OCI-LY7 (cell line): ENCODE data around the gene SLFN14. TPM values are rescaled to one million over a fixed set of nuclear protein-coding genes. Genes with fewer than 3 reads are reported as not detected.
"Not testable (repeated sequence)": the region's sequence is repeated elsewhere in the genome, so short reads cannot be mapped to it uniquely, and the experiment has no call there.

Experiments
- BruUV-seq: library from RNA; stranded (reverse); fragments of 400-500 nt; replicated peaks from 2 replicates; lab custom pipeline; 2021; lab: Mats Ljungman, UMichigan
- CTCF ChIA-PET: fragments of 300-600 bp; sonication (Branson Sonifier 250); formaldehyde crosslinking; loops from one replicate; lab custom pipeline; 2022; ENCODE audit warnings: antibody characterized with exemption; ENCODE audit not compliant: unreplicated experiment; lab: Charles Lee
- POLR2A ChIA-PET: fragments of 300-600 bp; sonication (Branson Sonifier 250); formaldehyde crosslinking; loops from one replicate; lab custom pipeline; 2022; ENCODE audit warnings: antibody characterized with exemption; lab: Charles Lee
- DNase-seq: peaks from one replicate; pipeline ENCODE4 v3.0.0-alpha.2; 2015; ENCODE audit warnings: low spot score
- H2AFZ ChIP-seq: fragments of 200-600 bp; sonication (generic), shearing (Covaris generic); 2 replicates; pipeline ENCODE4 v1.6.1; 2014; ENCODE audit warnings: mild to moderate bottlenecking, antibody characterized with exemption, low read length, moderate library complexity
- H3K27ac ChIP-seq: fragments of 200-600 bp; sonication (generic); 2 replicates; pipeline ENCODE4 v1.5.1; 2014; ENCODE audit warnings: mixed run types, low read depth, mild to moderate bottlenecking, moderate library complexity, low read length, inconsistent platforms; ENCODE audit not compliant: poor library complexity, severe bottlenecking
- H3K36me3 ChIP-seq: fragments of 200-600 bp; sonication (generic); 2 replicates; pipeline ENCODE4 v1.6.1; 2014; ENCODE audit warnings: mild to moderate bottlenecking, antibody characterized with exemption, low read length, moderate library complexity, mixed read lengths; ENCODE audit not compliant: insufficient read depth
- H3K4me1 ChIP-seq: fragments of 200-600 bp; sonication (generic); 2 replicates; pipeline ENCODE4 v1.5.1; 2014; ENCODE audit warnings: mild to moderate bottlenecking, low read length; ENCODE audit not compliant: insufficient read depth, poor library complexity, severe bottlenecking
- H3K4me2 ChIP-seq: fragments of 200-600 bp; sonication (generic); 2 replicates; pipeline ENCODE4 v1.6.1; 2014; ENCODE audit warnings: mild to moderate bottlenecking, low read length
- H3K4me3 ChIP-seq: fragments of 200-600 bp; sonication (generic); 2 replicates; pipeline ENCODE4 v1.5.1; 2014; ENCODE audit warnings: mild to moderate bottlenecking, low read depth, low read length; ENCODE audit not compliant: poor library complexity, severe bottlenecking
- H3K79me2 ChIP-seq: fragments of 200-600 bp; sonication (generic); 2 replicates; pipeline ENCODE4 v1.6.1; 2016; ENCODE audit warnings: low read depth, mild to moderate bottlenecking, low read length, moderate library complexity, mixed read lengths; ENCODE audit not compliant: insufficient read depth
- H3K9me2 ChIP-seq: fragments of 200-600 bp; sonication (generic); 2 replicates; pipeline ENCODE4 v1.6.1; 2016; ENCODE audit warnings: mild to moderate bottlenecking, low read length, mixed read lengths; ENCODE audit not compliant: insufficient read depth
- H3K9me3 ChIP-seq: fragments of 200-600 bp; sonication (generic); 2 replicates; pipeline ENCODE4 v1.6.1; 2014; ENCODE audit warnings: mild to moderate bottlenecking, mixed run types, low read length, mixed read lengths
- H4K20me1 ChIP-seq: fragments of 200-600 bp; sonication (generic); 2 replicates; pipeline ENCODE4 v1.6.1; 2014; ENCODE audit warnings: mild to moderate bottlenecking, antibody characterized with exemption, low read length, moderate library complexity, mixed read lengths; ENCODE audit not compliant: insufficient read depth
- EZH2phosphoT487 ChIP-seq: fragments of 200-600 bp; sonication (generic); IDR thresholded peaks from 2 replicates; pipeline ENCODE4 v1.6.1; 2018; ENCODE audit warnings: low read depth, borderline replicate concordance, mild to moderate bottlenecking, mixed run types, antibody characterized with exemption, low read length, moderate library complexity, mixed read lengths
- intact Hi-C: fragments of 100-400 bp; cut with micrococcal nuclease; formaldehyde crosslinking; loops from one replicate; pipeline ENCODE4 v1.10.0; 2022; ENCODE audit not compliant: unreplicated experiment
- total RNA-seq, 2 experiments: library from RNA; depleted of rRNA in 1 of 2; stranded (reverse); fragments of >200 nt in 1 of 2; shearing (Covaris generic) in 1 of 2; gene quantifications; 2 replicates each; pipeline ENCODE4 v1.2.3, GENCODE V29; 2014 to 2022
- TF ChIP-seq, protein P1 (sequence below): fragments of 200-600 bp; sonication (generic); conservative IDR thresholded peaks from 2 replicates; pipeline ENCODE4 v1.5.1; 2014; ENCODE audit warnings: mild to moderate bottlenecking, antibody characterized with exemption, low read length, moderate library complexity, mixed read lengths

The SLFN14 gene
- total RNA-seq, 2 experiments from 2014 or later = not detected

DNA sequence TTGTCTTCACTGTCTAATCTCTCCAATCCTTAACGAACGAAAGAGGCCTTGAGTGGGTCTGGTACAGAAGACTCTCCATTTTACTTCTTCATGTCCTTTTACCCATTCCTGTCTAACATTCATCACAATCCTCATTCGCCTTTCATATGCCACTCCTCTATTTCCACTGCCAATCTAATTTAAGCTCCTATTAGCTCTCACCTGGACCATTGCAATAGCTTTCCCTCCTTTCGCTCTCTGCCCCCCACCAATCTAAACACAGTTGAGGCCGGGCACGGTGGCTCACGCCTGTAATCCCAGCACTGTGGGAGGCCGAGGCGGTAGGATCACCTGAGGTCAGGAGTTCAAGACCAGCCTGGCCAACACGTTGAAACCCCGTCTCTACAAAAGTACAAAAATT is 6.3 kb upstream of the SLFN14 start:
- ChIA-PET CTCF (no interaction called here), POLR2A (interaction anchor here (1.1 to 3.3 kb wide), 3 partner anchors 12 to 20 kb away, joined by 4 to 28 read pairs (median 9); partner anchors contain the start of genes AP2B1 and PEX12)
- H4K20me1 ChIP-seq = no peaks in the 10 kb centered on the region
- H3K4me2 ChIP-seq = peak overlapping the region; percentile 68
- peak overlapping the region; percentile 99 for H3K4me3 ChIP-seq
- H3K9me3 ChIP-seq = no peaks in the 10 kb centered on the region
- DNase-seq = no peak
- H3K9me2 ChIP-seq = no peaks in the 10 kb centered on the region
- peaks cover 25% of the 10 kb centered on the region for H3K4me1 ChIP-seq
- BruUV-seq = no TSS peak
- no peak overlapping the region for H3K27ac ChIP-seq
- H3K79me2 ChIP-seq = peaks cover 23% of the 10 kb centered on the region
- H3K36me3 ChIP-seq = peaks cover 7% of the 10 kb centered on the region; the same call in 1 of the 2 replicates
- no peak for TF ChIP-seq EZH2phosphoT487
- TF ChIP-seq, protein P1, sequence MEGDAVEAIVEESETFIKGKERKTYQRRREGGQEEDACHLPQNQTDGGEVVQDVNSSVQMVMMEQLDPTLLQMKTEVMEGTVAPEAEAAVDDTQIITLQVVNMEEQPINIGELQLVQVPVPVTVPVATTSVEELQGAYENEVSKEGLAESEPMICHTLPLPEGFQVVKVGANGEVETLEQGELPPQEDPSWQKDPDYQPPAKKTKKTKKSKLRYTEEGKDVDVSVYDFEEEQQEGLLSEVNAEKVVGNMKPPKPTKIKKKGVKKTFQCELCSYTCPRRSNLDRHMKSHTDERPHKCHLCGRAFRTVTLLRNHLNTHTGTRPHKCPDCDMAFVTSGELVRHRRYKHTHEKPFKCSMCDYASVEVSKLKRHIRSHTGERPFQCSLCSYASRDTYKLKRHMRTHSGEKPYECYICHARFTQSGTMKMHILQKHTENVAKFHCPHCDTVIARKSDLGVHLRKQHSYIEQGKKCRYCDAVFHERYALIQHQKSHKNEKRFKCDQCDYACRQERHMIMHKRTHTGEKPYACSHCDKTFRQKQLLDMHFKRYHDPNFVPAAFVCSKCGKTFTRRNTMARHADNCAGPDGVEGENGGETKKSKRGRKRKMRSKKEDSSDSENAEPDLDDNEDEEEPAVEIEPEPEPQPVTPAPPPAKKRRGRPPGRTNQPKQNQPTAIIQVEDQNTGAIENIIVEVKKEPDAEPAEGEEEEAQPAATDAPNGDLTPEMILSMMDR = no peak
- no peak overlapping the region for H2AFZ ChIP-seq
- intact Hi-C loops = no loop called here

DNA sequence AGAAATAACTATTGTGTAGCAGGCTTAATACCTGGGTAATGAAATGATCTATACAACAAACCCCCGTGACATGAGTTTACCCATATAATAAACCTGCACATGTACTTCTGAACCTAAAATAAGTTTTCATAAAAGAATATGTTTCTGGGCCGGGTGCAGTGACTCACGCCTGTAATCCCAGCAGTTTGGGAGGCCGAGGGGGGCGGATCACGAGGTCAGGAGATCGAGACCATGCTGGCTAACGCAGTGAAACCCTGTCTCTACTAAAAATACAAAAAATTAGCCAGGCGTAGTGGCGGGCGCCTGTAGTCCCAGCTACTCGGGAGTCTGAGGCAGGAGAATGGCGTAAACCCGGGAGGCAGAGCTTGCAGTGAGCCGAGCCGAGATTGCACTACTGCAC is 2.6 kb upstream of the SLFN14 start:
- intact Hi-C loops = not testable (repeated sequence)

DNA sequence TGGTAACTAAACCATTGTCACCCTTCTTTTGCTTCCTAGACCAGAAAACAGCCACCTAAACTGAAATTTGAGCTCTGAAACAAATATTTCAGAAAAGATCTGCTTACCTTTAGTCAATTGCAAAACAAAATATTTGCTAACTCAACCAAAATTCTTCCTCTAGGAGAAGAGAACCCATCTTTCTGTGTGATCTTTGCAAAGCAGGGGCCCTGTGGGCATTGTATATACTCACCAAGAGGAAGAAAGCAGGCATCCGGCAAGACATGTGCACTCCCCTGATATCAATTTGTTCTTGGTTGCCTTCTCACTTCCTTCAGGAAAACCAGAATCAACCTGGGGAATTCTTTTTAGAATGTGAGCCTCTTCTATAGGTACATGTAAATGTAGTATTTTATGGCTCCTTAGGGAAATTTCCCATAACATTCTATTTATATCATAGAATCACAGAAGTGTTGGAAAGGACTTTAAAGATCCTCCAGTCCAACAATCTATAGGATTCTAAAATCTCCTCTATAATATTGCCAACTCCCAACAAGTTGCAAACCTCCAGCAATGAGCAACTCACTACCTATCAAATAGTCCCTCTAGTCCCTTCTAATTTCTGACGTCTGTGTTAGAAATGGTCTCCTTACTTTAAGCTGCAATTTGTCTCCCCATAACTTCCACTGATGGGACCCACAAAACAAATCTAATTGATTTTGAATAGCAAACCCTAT is 966 bp downstream of the SLFN14 start:
- no peaks in the 10 kb centered on the region for H3K4me1 ChIP-seq
- H3K9me2 ChIP-seq = no peaks in the 10 kb centered on the region
- no TSS peak for BruUV-seq
- no peaks in the 10 kb centered on the region for H3K9me3 ChIP-seq
- H4K20me1 ChIP-seq = no peaks in the 10 kb centered on the region
- H3K4me3 ChIP-seq = no peak overlapping the region
- POLR2A ChIA-PET = no interaction called here
- H2AFZ ChIP-seq = no peak overlapping the region
- intact Hi-C loops = no loop called here
- TF ChIP-seq EZH2phosphoT487 = no peak
- TF ChIP-seq, protein P1 = no peak
- no peak overlapping the region for H3K27ac ChIP-seq
- no peaks in the 10 kb centered on the region for H3K79me2 ChIP-seq
- H3K4me2 ChIP-seq = no peak overlapping the region
- no peaks in the 10 kb centered on the region for H3K36me3 ChIP-seq
- no peak for DNase-seq
- CTCF ChIA-PET = no interaction called here

More for the DNA sequence above, 2.6 kb upstream of the SLFN14 start:
- DNase-seq, H3K4me1 ChIP-seq, H3K27ac ChIP-seq, H4K20me1 ChIP-seq, H3K4me3 ChIP-seq, H2AFZ ChIP-seq, CTCF ChIA-PET, H3K36me3 ChIP-seq, H3K9me3 ChIP-seq, H3K79me2 ChIP-seq, BruUV-seq, H3K9me2 ChIP-seq, H3K4me2 ChIP-seq: not testable (repeated sequence)
- POLR2A ChIA-PET = interaction anchor here (0.6 kb wide), 1 partner anchor 315 kb away, joined by 3 read pairs; no protein-coding TSS in a partner anchor
